Measurements from ENCODE around the gene MED13L. TPM values are rescaled to one million over a fixed set of nuclear protein-coding genes. Genes with fewer than 3 reads are reported as not detected.

MED13L gene
- total RNA-seq, 1 donor from 2014 or later = 39.8 TPM

DNA sequence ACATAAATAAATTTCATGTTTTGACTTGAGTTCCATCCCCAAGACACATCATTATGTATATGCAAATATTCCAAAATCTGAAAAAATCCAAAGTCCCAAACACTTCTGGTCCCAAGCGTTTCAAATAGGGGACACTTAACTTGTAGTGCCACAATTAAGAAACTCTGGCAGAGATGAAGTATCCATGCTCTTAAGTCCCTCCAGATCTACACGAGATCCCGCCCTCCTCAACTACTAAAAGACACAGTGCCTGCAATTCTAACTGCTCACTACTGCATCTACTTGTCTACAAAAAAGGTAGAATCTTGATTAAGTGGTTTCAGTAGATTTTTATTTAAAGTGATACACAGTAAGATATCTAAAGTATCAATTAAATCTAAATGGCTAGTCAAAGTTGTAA lies 97.0 kb downstream of the MED13L start:
- H3K36me3 ChIP-seq (ENCODE audit: control insufficient read depth, insufficient read depth, low read length) = no peaks in the 10 kb centered on the region
- DNase-seq (ENCODE audit: low read depth) = no peak
- H3K27me3 ChIP-seq (ENCODE audit: control insufficient read depth, insufficient read depth, low read length) = no peaks in the 10 kb centered on the region
- TF ChIP-seq, protein P1, sequence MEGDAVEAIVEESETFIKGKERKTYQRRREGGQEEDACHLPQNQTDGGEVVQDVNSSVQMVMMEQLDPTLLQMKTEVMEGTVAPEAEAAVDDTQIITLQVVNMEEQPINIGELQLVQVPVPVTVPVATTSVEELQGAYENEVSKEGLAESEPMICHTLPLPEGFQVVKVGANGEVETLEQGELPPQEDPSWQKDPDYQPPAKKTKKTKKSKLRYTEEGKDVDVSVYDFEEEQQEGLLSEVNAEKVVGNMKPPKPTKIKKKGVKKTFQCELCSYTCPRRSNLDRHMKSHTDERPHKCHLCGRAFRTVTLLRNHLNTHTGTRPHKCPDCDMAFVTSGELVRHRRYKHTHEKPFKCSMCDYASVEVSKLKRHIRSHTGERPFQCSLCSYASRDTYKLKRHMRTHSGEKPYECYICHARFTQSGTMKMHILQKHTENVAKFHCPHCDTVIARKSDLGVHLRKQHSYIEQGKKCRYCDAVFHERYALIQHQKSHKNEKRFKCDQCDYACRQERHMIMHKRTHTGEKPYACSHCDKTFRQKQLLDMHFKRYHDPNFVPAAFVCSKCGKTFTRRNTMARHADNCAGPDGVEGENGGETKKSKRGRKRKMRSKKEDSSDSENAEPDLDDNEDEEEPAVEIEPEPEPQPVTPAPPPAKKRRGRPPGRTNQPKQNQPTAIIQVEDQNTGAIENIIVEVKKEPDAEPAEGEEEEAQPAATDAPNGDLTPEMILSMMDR (IDR thresholded peaks at IDR 0.05; ENCODE audit: insufficient read depth, low read length, severe bottlenecking) = no peak
- no peak overlapping the region for H3K4me3 ChIP-seq (ENCODE audit: low read depth, low read length)
- FAIRE-seq = no peak

- no peak overlapping the region for H3K4me3 ChIP-seq (ENCODE audit: low read depth, low read length)
- DNase-seq (ENCODE audit: low read depth) (no peak), FAIRE-seq (no peak)
- no peaks in the 10 kb centered on the region for H3K27me3 ChIP-seq (ENCODE audit: control insufficient read depth, insufficient read depth, low read length)
- TF ChIP-seq, protein P1 (IDR thresholded peaks at IDR 0.05; ENCODE audit: insufficient read depth, low read length, severe bottlenecking) = no peak
- H3K36me3 ChIP-seq (ENCODE audit: control insufficient read depth, insufficient read depth, low read length) = no peaks in the 10 kb centered on the region
Measured at GRCh38 chr12:116179384-116179783, 98.1 kb downstream of the MED13L start.

GRCh38 chr12:116177017-116177416 lies 100.5 kb downstream of the MED13L start:
- FAIRE-seq (no peak), DNase-seq (ENCODE audit: low read depth) (no peak)
- no peaks in the 10 kb centered on the region for H3K36me3 ChIP-seq (ENCODE audit: control insufficient read depth, insufficient read depth, low read length)
- H3K4me3 ChIP-seq (ENCODE audit: low read depth, low read length) = no peak overlapping the region
- H3K27me3 ChIP-seq (ENCODE audit: control insufficient read depth, insufficient read depth, low read length) = no peaks in the 10 kb centered on the region
- TF ChIP-seq, protein P1 (IDR thresholded peaks at IDR 0.05; ENCODE audit: insufficient read depth, low read length, severe bottlenecking) = no peak

- FAIRE-seq = no peak
- no peak overlapping the region for H3K4me3 ChIP-seq (ENCODE audit: low read depth, low read length)
- no peak for DNase-seq (ENCODE audit: low read depth)
- H3K27me3 ChIP-seq (ENCODE audit: control insufficient read depth, insufficient read depth, low read length) = no peaks in the 10 kb centered on the region
- no peaks in the 10 kb centered on the region for H3K36me3 ChIP-seq (ENCODE audit: control insufficient read depth, insufficient read depth, low read length)
- TF ChIP-seq, protein P1 (IDR thresholded peaks at IDR 0.05; ENCODE audit: insufficient read depth, low read length, severe bottlenecking) = no peak
Measured at GRCh38 chr12:116174904-116175303, 102.6 kb downstream of the MED13L start.

DNA sequence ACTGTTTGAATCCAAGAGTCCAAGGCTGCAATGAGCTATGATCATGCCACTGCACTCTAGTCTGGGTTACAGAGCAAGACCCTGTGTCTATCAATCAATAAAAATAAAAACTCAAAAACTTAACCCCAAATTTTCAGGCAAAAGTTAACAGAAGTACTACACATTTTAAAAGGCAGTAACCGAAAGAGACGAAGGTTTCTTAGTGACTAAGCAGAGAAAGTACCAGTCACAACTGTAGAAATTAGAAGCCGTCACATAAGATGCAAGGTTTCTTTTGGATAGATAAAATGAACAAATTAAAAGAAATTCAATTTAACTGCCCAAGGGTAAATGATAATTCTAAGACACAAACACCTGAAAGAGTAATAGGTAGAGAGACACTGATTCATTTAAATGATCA lies 103.5 kb downstream of the MED13L start:
- no peaks in the 10 kb centered on the region for H3K36me3 ChIP-seq (ENCODE audit: control insufficient read depth, insufficient read depth, low read length)
- no peak overlapping the region for H3K4me3 ChIP-seq (ENCODE audit: low read depth, low read length)
- TF ChIP-seq, protein P1 (IDR thresholded peaks at IDR 0.05; ENCODE audit: insufficient read depth, low read length, severe bottlenecking) = no peak
- no peak for DNase-seq (ENCODE audit: low read depth)
- no peaks in the 10 kb centered on the region for H3K27me3 ChIP-seq (ENCODE audit: control insufficient read depth, insufficient read depth, low read length)
- no peak for FAIRE-seq

- TF ChIP-seq, protein P1 (IDR thresholded peaks at IDR 0.05; ENCODE audit: insufficient read depth, low read length, severe bottlenecking) = no peak
- DNase-seq (ENCODE audit: low read depth) (peak; percentile 23), FAIRE-seq (no peak)
- H3K36me3 ChIP-seq (ENCODE audit: control insufficient read depth, insufficient read depth, low read length) = no peaks in the 10 kb centered on the region
- H3K4me3 ChIP-seq (ENCODE audit: low read depth, low read length) = no peak overlapping the region
- H3K27me3 ChIP-seq (ENCODE audit: control insufficient read depth, insufficient read depth, low read length) = no peaks in the 10 kb centered on the region
Measured at GRCh38 chr12:116172224-116172849, 105.2 kb downstream of the MED13L start.

Measured in bronchial epithelial cell (primary cell).